ENCODE measurements around the gene PABPC1L2B.
"Not testable (repeated sequence)": the region's sequence is repeated elsewhere in the genome, so short reads cannot be mapped to it uniquely, and the experiment has no call there.

Gene PABPC1L2B

DNA sequence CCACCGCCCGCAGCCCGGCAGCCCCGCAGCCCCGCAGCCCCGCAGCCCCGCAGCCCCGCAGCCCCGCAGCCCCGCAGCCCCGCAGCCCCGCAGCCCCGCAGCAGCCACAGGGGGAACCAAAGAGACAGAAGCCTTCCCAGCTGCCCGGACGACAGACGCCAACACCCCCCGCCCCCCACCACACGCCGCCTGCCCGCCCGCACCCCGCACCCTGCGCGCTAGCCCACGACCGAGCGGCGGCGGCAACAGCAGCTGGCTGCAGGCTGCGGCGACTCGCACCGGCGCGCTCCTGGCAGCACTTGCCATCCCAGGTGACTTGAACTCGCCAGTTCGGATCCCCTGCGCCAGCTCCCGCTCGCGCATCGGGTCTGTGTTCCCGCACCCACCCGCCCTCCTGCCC lies at the start of gene PABPC1L2B:
Gene PABPC1L2B (plus strand): TSS at position 207 of the 400 bp plus-strand sequence. CDS start 704 bp downstream, outside the sequence.
- DNase-seq (ENCODE audit: low spot score): not testable (repeated sequence)

DNA sequence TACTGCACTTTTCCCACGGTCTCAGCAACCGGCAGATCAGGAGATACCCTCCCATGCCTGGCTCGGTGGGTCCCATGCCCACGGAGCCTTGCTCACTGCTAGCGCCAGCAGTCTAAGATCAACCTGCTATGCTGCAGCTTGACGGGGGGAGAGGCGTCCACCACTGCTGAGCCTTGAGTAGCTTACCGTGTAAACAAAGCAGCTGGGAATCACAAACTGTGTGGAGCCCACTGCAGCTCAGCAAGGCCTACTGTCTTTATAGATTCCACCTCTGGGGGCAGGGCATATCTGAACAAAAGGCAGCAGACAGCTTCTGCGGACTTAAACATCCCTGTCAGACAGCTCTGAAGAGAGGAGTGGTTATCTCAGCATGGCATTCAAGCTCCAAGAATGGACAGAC lies 42.8 kb upstream of the PABPC1L2B start:
- not testable (repeated sequence) for DNase-seq (ENCODE audit: low spot score)

DNA sequence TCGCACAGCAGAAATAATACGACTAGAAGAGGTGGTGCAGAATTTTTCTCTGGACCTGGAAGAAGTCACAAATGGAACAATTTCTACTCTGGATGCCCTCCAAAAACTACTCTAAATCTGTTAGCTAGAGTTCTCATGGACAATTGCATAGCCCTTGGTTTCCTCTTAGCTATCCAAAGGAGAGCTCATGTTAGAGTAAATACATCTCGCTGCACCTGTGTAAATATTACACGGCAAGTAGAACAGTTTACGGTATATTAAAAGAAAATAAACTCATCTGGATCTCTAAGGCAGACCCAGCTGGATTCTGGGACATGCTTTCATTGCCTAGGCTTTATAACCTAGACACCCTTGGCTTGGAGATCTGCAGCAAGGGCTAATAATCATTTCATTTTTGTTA lies 30.9 kb upstream of the PABPC1L2B start:
- not testable (repeated sequence) for DNase-seq (ENCODE audit: low spot score)

DNA sequence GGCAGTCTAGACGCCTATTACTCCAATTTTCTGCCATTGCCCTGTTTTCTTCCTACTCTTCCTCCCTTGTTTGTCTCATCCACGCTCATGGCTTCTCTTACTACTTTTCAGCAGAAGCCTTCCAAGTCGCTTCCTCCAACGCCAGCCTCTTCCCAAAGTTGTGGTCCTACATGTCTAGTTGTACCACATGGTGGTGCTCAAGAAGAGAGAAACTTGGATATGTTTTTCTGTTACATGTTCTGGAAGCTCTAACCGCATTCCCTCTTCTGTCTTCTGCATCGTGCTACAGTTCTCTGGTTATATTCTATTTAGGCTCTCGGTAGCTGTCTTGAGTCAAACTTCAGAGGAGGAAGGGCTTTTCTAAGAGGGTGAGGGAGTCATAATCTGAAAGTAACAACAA lies 27.9 kb upstream of the PABPC1L2B start:
- DNase-seq (ENCODE audit: low spot score): not testable (repeated sequence)

DNA sequence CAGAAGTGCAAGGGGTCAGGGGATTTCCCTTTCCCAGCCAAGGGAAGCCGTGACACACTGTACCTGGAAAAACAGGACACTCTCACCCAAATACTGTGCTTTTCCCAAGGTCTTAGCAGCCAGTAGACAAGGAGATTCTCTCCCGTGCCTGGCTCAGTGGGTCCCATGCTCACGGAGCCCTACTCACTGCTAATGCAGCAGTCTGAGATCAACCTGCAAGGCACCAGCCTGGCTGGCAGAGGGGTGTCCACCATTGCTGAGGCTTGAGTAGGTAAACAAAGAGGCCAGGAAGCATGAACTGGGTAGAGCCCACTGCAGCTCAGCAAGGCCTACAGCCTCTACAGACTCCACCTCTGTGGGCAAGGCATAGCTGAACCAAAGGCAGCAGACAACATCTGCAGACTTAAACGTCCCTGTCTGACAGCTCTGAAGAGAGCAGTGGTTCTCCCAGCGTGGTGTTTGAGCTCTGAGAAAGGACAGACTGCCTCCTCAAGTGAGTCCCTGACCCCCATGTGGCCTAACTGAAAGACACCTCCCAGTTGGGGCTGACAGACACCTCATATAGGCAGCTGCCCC lies 21.8 kb upstream of the PABPC1L2B start:
- not testable (repeated sequence) for DNase-seq (ENCODE audit: low spot score)

DNA sequence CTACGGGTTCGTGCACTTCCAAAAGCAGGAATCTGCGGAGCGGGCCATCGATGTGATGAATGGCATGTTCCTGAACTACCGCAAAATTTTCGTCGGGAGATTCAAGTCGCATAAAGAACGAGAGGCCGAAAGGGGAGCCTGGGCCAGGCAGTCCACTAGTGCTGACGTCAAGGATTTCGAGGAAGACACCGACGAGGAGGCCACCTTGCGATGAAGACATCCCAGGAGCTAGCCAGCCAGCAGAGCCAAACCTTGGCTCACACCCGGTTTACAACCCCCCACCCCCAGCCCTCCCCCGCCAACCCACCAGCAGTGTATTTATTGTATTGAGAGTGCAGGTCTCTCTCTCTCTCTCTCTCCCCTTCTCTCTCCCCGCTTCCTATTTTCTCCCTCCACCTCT lies 1.3 kb downstream of the PABPC1L2B start:
- DNase-seq (ENCODE audit: low spot score): not testable (repeated sequence)

- no peak for DNase-seq (ENCODE audit: low spot score)
These were observed 18.8 kb downstream of the PABPC1L2B start for GRCh38 chrX:73021361-73022092.

DNA sequence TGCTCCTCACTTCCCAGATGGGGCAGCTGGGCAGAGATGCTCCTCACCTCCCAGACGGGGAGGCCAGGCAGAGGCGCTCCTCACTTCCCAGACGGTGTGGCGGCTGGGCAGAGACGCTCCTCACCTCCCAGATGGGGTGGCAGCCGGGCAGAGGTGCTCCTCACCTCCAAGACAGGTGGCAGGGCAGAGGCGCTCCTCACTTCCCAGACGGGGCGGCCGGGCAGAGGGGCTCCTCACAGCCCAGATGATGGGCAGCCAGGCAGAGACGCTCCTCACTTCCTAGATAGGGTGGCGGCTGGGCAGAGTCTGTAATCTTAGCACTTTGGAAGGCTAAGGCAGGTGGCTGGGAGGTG lies 19.3 kb downstream of the PABPC1L2B start:
- not testable (repeated sequence) for DNase-seq (ENCODE audit: low spot score)

GRCh38 chrX:73028876-73029275 lies 26.1 kb downstream of the PABPC1L2B start:
- DNase-seq (ENCODE audit: low spot score): no peak

Measured in AG08396 (cell line).